ENCODE measurements around the gene IFT74. TPM values are rescaled to one million over a fixed set of nuclear protein-coding genes. Genes with fewer than 3 reads are reported as not detected.

IFT74 gene
- polyA plus RNA-seq, 3 donors, result 3.6 to 6.3 (median 3.7) TPM

- no peak overlapping the region for H3K27ac ChIP-seq (ENCODE audit: low read depth, low read length)
- 36 to 43% (median 38%) methylated on average over 4 of the region's 4 CpGs for WGBS, 3 donors
These were observed 849 bp upstream of the IFT74 start for GRCh38 chr9:26955222-26955903.

DNA sequence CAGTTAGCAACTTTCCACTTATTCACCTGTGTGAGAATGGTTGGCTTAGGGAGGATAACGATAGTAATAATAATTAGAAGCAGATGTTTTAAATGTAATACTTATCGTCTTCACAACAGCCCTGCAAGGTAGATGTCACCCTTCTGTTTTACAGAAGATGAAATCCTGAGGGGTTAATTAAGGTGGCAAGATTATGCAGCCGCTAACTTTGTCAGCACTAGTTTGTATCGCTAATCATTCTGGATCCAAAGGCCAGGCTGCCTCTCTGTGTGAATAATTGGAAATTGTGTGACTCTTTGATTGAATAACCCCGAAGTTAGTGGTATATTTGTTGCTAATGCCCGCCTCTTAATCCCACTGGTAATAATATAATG, 635 bp downstream of the IFT74 start:
- 11 to 37% (median 34%) methylated on average over 6 of the region's 6 CpGs for WGBS, 3 donors
- H3K27ac ChIP-seq (ENCODE audit: low read depth, low read length), result no peak overlapping the region

DNA sequence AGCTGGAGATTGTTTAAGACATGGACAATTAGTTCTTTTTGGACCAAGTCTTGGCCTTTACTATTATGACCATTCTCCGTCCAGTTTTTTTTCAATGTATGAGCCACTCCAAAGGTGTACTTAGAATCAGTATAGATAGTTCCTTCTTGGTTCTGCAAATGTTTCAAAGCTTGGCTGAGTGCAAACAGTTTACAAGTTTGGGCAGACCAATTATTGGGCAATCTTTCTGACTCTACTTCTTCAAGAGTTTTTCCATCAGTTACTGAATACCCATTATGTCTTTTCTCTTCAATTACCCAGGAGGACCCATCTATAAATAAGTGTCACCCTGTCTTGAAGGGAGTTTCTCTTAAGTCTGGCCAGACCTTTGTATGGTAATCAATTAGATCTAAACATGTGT, 15.5 kb downstream of the IFT74 start:
- WGBS, 3 donors, result 91 to 97% (median 93%) methylated on average over 1 of the region's 1 CpG
- H3K27ac ChIP-seq (ENCODE audit: low read depth, low read length), result no peak overlapping the region

DNA sequence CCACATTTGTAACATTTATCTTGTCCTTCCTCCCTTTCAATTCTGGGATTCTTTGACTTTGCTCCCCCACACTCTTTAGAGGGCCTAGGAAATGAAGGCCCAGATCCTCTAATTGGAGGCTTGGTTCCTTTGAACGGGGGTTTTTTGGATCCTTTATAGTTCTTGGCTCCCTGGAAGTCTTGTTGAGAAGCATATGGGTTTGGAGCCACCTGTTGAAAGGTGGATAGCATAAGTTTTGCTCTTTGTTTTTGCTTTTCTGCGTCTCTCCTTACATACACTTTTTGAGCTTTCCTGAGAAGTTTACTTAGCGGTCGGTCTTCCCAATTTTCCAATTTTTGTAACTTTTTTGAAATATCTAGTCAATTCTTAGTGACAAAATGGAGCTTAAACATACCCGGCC, 17.8 kb downstream of the IFT74 start:
- 81 to 93% (median 93%) methylated on average over 5 of the region's 5 CpGs for WGBS, 3 donors
- H3K27ac ChIP-seq (ENCODE audit: low read depth, low read length), result no peak overlapping the region

GRCh38 chr9:26974927-26975326, 18.7 kb downstream of the IFT74 start:
- H3K27ac ChIP-seq (ENCODE audit: low read depth, low read length), result no peak overlapping the region
- 82 to 90% (median 84%) methylated on average over 4 of the region's 4 CpGs for WGBS, 3 donors

DNA sequence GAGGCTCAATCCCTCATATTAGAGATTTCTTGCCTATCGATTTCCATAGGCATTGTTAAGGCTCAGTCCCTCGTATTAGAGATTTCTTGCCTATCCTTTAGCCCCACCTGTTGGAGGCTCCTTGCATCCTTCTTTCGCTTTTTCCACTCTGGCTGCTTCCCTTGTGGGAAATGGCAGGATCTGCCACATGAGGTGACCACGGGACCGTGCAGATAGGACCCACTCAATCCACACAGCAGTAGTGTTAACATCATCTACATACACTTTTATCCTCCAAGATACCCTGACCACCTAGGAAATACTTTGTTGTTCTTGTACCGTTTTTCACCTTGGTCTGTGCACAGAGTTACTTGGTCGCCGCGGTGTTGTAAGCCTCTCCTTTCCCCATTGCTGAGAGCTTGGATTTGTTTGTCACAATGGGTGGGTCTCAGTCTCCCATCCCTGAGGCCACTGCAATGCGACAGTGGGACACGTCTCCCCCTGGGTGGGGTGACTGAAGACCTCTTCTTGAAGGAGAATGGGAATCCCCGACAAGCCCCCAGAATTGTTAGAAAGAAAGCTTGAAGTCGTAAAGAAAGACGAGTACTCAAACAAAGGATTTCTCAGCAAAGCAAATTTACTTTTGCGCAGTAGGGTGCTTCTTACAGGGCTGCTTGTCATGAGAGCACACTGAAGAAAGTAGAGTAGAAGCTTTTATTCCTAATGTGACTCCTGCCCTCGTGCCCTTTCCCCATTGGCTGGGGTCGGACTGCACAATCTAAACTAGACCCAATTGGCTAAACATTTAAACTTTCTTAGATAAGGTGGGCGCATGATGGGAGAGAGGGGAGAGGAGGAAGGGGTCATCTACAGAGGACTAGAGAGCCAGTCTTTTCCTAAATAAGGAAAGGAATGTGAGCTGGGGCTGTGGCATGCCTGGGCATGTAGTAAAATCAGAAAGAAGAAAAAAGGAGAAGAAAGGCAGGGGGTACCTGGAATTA, 19.8 kb downstream of the IFT74 start:
- 80 to 84% (median 82%) methylated on average over 18 of the region's 18 CpGs for WGBS, 3 donors
- H3K27ac ChIP-seq (ENCODE audit: low read depth, low read length), result no peak overlapping the region

GRCh38 chr9:26983340-26983739, 27.1 kb downstream of the IFT74 start:
- 51 to 56% (median 54%) methylated on average over 1 of the region's 1 CpG for WGBS, 3 donors
- H3K27ac ChIP-seq (ENCODE audit: low read depth, low read length), result no peak overlapping the region

DNA sequence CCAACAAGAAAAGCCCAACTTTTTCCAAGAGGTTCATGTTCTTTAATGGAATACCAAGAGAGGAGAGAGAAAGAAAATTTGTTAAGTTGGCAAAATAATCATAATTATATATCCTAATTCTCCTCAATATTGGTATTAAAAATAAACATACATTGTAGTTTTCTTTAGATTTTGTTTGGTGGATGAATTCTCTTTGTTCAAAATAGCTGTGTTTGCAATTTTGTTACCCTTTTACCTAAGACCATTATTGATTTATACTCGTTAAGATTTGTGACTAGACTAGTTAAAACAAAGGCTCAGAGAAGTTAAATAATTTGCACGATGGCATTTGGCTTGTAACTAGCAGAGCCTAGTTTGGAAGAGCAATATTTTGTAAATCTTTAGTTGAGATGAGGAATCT, 39.6 kb downstream of the IFT74 start:
- WGBS, 3 donors, result 68 to 90% (median 87%) methylated on average over 2 of the region's 2 CpGs
- H3K27ac ChIP-seq (ENCODE audit: low read depth, low read length), result no peak overlapping the region

DNA sequence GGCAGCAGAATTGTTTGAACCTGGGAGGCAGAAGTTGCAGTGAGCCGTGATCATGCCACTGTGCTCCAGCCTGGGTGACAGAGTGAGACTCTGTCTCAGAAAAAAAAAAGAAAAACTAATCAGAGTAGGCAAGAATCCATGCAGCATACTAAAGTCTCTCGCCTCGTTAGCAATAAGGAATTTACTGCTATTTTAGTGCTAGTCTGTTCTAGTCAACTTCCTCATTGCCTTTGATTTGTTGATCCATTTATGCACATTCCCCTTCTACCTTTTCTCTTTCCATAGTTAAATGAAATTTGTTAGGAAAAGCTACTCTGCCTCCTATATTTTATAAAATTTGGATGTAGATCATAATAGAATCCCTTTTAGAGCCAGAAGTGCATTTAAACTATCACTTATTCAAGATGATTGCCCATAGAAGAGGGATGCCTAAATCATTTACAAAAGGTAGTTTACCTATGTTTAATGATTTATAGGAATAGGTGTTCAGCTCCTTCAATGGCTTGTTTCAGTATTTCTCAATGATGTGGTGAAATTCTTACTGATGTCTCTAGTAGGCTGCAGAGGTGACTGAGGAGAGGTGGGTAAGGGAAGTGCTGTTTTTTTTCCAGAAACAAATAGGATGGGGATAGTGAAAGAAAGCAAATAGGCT, 47.3 kb downstream of the IFT74 start:
- WGBS, 3 donors, result 92 to 95% (median 92%) methylated on average over 3 of the region's 3 CpGs
- no peak overlapping the region for H3K27ac ChIP-seq (ENCODE audit: low read depth, low read length)

GRCh38 chr9:27005491-27005890, 49.3 kb downstream of the IFT74 start, which contains the start of gene LRRC19:
TSS of gene LRRC19 (minus strand) at chr9:27005672. CDS start at chr9:26999694, 5,978 bp downstream.
- no peak within 1 kb of the TSS for H3K27ac ChIP-seq (ENCODE audit: low read depth, low read length)
- 39 to 96% (median 95%) methylated on average over 3 of the region's 3 CpGs for WGBS, 3 donors

- H3K27ac ChIP-seq (ENCODE audit: low read depth, low read length), result no peak overlapping the region
These were observed 63.4 kb downstream of the IFT74 start for GRCh38 chr9:27019589-27019988.

GRCh38 chr9:27022920-27023319, 66.7 kb downstream of the IFT74 start:
- WGBS, 3 donors, result 88 to 96% (median 92%) methylated on average over 5 of the region's 5 CpGs

GRCh38 chr9:27029186-27029585, 73.0 kb downstream of the IFT74 start:
- no peak overlapping the region for H3K27ac ChIP-seq (ENCODE audit: low read depth, low read length)
- 75 to 90% (median 79%) methylated on average over 7 of the region's 7 CpGs for WGBS, 3 donors

More at GRCh38 chr9:27022920-27023319, 66.7 kb downstream of the IFT74 start:
- H3K27ac ChIP-seq (ENCODE audit: low read depth, low read length), result no peak overlapping the region

GRCh38 chr9:27033815-27034403, 77.7 kb downstream of the IFT74 start:
- WGBS, 3 donors, result 3 to 11% (median 9%) methylated on average over 4 of the region's 4 CpGs
- no peak overlapping the region for H3K27ac ChIP-seq (ENCODE audit: low read depth, low read length)

GRCh38 chr9:27037499-27037898, 81.3 kb downstream of the IFT74 start:
- WGBS, 3 donors, result 85 to 97% (median 94%) methylated on average over 2 of the region's 2 CpGs

GRCh38 chr9:27041746-27042145, 85.5 kb downstream of the IFT74 start:
- H3K27ac ChIP-seq (ENCODE audit: low read depth, low read length), result no peak overlapping the region

More at GRCh38 chr9:27037499-27037898, 81.3 kb downstream of the IFT74 start:
- no peak overlapping the region for H3K27ac ChIP-seq (ENCODE audit: low read depth, low read length)

- WGBS, 3 donors, result 54 to 68% (median 59%) methylated on average over 1 of the region's 1 CpG
These were observed 86.3 kb downstream of the IFT74 start for GRCh38 chr9:27042476-27042875.

GRCh38 chr9:27043176-27043575, 87.0 kb downstream of the IFT74 start:
- no peak overlapping the region for H3K27ac ChIP-seq (ENCODE audit: low read depth, low read length)
- 94 to 96% (median 96%) methylated on average over 2 of the region's 2 CpGs for WGBS, 3 donors

More at GRCh38 chr9:27042476-27042875, 86.3 kb downstream of the IFT74 start:
- H3K27ac ChIP-seq (ENCODE audit: low read depth, low read length), result no peak overlapping the region

- WGBS, 3 donors, result 76 to 85% (median 79%) methylated on average over 4 of the region's 4 CpGs
- H3K27ac ChIP-seq (ENCODE audit: low read depth, low read length), result no peak overlapping the region
These were observed 90.9 kb downstream of the IFT74 start for GRCh38 chr9:27047136-27047535.
